SHP77 treated with DMSO at 0.1 percent for 48 hours (cell line): ENCODE results near the gene ADORA2A.

Experiments used
- DNase-seq: peaks from one replicate; lab custom pipeline; 2025; lab: John Stamatoyannopoulos, UW

Gene ADORA2A

GRCh38 chr22:24418786-24419474 is 8.5 kb upstream of the ADORA2A start:
- peak; percentile 35 for DNase-seq

GRCh38 chr22:24419475-24419850 is 7.9 kb upstream of the ADORA2A start:
- no peak for DNase-seq

GRCh38 chr22:24420072-24420976 is 7.1 kb upstream of the ADORA2A start:
- DNase-seq: peak; percentile 41

- no peak for DNase-seq
Observed at GRCh38 chr22:24420977-24421343, 6.4 kb upstream of the ADORA2A start.

- DNase-seq: no peak
Observed at GRCh38 chr22:24421428-24421931, 5.9 kb upstream of the ADORA2A start.

- no peak for DNase-seq
Observed at GRCh38 chr22:24422102-24422665, 5.2 kb upstream of the ADORA2A start.

GRCh38 chr22:24423519-24424000 is 3.8 kb upstream of the ADORA2A start:
- DNase-seq: no peak

GRCh38 chr22:24424001-24424900 is 3.1 kb upstream of the ADORA2A start:
- DNase-seq: no peak

- no peak for DNase-seq
Observed at GRCh38 chr22:24424901-24425775, 2.3 kb upstream of the ADORA2A start.

GRCh38 chr22:24426436-24426835 is 963 bp upstream of the ADORA2A start:
- no peak for DNase-seq

GRCh38 chr22:24426851-24427499 is 424 bp upstream of the ADORA2A start:
- DNase-seq: no peak

- no peak for DNase-seq
Observed at GRCh38 chr22:24428751-24429410, 1.5 kb downstream of the ADORA2A start.

- no peak for DNase-seq
Observed at GRCh38 chr22:24429411-24430365, 2.3 kb downstream of the ADORA2A start.

- no peak for DNase-seq
Observed at GRCh38 chr22:24430431-24431308, 3.3 kb downstream of the ADORA2A start.

- DNase-seq: no peak
Observed at GRCh38 chr22:24431309-24432034, 4.1 kb downstream of the ADORA2A start.

- DNase-seq: peak; percentile 22
Observed at GRCh38 chr22:24432059-24432853, 4.9 kb downstream of the ADORA2A start.
